Measurements from ENCODE around the gene DIP2C.
"Not testable (repeated sequence)": the region's sequence is repeated elsewhere in the genome, so short reads cannot be mapped to it uniquely, and the experiment has no call there.

DIP2C gene

DNA sequence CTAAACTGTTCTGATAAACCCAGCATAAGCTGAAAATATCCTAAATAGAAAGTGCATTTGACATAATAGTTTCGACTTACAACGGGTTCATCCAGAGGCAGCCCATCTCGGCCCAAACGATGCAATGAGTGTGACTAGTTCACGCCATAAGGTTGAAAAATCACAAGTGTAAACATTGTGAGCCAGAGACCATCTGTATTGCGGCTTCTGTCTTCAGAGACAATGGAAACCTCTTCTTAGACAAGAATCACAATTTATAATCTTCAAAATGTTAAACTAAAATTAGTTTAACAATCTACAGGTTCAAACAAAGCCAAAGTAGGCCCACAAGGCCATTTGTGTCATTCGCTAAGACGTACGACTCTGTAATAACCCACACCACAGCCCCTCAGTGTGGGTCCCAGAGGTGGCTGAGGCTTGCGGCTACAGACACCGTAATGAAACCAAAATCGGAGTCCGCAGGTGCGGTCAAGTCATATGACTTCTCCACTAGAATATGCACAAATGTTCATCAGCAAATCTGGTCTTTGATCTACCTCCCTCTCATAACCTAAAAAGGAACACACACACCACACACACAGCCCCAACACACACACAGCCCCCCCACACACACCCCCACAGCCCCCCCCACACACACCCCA, 81.8 kb downstream of the DIP2C start:
- no peak for DNase-seq

DNA sequence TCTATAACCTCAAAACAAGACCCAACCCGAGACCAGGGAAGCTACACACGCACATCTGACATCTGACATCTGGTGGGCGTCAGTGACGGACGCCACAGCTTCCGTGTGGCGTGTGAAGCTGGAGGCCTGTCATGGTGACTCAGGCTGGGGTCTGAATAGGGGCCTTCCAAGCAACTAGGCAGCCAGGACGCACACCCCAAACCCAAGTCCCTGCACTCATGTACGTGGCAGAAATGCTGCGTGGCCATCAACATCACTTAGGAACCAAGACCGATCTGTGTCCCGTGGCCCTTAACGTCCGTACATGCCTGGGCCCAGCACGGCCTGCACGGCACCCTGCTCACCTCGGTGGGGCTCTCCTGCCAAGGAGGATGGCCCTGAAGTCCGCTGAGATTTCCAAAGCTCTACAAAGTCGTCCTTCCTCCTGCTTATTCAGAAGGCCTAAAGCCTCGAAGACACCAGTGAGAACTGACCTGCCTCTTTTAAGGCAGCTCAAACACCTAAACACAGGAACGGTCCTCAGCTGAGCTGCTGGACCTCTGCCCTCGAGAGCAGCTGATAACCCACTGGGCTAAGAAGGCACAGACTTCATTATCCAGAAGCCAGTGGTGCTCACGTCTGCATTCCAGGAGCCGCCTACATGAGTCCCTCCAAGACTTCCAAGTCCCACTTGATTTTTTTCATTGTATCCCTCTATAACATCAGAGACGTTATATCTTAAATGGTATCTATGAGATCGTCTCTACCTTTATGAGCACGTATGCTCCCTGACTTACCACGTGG, 82.5 kb downstream of the DIP2C start:
- DNase-seq: no peak

DNA sequence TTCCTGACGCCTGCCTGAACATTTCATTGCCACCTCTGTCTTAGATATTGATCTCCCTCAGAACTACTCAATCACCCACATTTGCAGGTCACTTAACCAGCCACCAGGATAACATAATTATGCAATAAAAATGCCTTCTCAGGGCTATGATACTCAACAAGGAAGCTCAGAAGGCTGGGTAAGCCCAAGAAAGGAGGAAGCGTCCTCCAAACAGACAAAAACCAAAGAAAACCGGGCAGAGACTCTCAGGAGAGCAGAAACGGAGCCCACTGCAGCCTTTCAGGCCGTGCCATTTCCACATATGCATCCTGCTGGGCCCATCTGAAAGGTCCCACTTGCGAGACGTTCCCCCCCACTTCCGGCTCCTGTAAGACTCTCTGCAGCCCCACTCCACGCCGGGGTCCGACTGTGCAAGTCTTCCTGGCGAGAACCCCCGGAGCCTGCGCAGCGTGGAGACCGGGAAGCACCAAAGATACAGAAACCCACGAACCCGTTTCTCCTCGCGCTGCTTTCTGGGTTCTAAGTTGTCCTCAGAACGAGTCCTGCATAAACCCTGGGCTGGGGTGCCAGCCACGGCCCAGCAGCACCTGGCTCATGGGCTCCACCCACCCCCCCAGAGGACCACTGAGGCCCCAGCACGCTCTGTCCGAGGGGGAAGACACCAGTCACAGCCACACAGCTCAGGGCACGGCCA, 83.7 kb downstream of the DIP2C start:
- no peak for DNase-seq

DNA sequence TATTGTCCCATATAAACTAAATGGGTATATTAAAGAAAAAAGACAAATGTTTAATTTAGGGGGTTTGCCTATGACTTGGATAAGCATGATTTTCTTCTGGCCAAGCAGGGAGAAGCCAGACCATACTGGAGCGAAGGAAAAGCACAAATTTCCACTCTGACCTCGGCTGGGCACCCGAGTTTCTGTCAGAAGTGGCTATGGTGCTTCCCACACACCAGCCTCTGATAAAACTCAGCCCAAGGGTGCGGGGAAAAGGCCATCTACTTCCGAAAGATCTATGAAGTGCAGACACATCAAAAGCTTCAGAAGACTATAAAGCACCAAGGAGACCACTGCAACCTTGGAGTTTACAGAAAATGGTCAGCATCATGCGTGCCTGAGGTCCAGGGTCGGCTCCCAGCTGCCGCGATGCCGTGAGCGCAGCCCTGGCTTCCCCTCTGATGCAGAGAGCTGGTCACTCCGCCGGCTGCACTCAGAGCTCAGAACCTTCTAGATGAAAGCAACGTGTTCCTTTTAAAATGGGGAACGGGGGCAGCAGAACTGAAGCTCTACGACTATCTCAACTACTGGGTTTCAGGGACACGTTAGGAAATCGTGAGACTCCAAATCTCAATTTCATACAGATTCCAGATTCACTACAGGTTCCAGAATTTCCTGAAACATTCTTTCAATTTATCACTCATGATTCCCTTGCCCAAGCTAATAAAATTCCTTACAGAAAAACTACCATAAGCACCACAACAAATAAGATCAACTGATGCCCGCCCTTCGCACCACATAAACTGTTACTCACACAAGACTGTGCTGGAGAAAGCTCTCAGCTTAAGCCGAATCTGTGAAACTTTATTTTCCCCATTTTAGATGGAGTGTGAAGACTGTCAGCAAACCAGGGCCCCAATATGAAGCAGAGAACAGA, 84.5 kb downstream of the DIP2C start:
- DNase-seq: no peak

DNA sequence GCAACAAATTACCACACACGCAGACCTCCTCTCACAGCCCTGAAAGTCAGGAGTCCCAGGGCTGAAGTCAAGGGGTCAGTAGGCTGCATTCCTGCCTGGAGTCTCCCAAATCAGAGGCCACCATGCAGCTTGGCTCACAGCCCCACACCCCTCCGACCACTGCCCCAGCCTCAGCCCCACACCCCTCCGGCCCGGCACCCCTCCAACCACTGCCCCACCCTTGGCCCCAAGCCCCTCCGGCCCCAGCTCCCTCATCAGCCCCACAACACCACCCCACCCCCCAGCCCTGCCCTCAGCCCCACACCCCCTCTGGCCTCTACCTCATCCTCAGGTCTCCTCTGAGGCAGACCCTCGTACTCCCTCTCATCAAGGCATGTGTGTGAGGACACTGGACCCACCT, 85.7 kb downstream of the DIP2C start:
- no peak for DNase-seq

DNA sequence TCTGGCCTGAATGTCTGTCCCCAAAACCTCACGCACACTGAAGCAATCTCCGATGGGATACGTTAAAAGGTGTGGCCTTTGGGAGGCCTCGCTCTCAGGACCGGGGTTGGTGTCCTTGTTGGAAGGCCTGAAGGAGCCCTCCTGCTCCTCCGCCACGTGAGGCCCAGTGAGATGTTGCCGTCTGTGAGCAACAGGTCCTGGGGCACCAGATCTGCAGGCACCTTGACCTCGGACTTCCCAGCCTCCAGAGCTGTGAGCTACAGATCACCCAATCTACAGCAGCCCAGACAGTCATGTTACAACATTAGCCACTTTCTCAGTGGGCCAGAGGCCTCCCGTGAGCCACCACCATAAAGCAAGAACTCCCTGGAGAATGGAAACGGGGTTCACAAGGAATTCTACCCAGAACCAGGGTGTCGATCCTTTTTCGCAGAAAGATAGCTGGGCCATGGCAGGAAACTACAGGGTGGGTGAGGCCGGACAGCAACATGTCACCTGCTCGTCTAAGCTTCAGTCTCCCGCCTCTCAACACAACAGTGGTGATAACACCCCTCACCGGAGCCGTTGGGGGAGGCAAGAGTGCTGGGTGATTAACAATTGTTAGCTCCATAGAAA, 87.0 kb downstream of the DIP2C start:
- no peak for DNase-seq

DNA sequence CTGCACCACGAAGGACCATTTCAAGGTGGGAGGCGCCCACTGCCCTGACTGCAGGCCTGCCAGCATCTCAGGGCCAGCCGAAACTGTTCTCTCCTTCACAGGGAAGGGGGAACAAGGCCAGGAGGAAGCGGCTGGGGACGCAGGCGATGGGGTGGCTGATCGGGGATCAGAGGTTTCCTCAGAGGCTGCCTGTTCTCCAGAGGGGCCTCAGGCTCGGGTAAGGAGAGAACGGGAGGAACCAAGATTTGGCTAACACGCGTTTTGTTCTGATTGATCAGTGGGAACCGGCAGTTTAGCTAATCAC, 87.9 kb downstream of the DIP2C start:
- DNase-seq: no peak

DNA sequence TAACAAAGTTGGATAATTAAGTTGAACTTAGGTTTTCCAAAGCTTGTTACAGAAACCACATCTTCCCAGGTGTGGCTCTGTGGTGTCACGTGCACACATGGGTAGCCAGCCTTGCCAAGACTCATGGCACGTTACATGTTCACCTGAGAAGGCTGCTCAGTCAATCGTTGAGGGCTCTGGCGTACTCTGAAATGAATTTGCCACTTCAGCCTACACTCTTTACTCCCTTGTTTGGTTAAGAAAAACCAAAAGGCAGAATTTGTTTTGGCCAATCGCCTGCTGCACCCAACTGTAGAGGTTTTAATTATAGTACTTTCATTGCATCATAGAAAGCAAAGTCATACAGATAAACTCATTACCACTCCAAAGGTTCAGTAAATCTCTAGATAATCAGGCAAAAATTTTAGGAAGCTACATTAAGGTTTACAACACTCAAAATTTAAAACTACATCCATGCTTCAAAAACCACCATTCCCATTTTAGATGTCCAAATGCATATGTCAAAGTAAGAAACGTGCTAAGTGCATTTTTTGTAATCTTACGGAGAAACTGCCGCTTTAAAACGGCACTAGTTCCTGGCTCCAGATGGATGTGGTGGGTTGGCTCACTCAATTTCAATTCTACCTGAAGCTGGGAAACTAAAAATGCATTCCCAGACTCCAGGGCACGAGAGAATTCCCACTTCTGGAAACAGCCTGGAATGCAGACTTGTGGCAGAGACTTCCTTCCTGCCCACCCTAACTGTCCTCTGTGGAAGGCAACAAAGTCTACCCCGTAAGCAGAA, 88.4 kb downstream of the DIP2C start:
- DNase-seq: no peak

DNA sequence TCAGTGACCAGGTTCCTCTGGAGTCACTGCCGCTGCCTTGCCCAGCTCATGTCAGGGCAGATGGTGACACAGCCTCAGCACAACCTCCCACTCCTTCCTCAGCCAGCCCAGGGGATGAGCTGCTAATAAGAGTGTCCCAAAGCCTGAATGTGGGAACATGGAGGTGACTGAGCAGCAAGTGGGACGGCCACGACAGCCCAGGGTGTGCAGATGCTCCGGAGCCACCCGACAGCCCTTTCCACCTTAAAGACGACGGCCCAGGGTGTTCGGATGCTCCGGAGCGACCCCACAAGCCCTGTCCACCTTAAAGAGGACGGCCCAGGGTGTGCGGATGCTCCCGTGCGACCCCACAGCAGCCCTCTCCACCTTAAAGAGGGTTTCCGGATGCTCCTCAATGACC, 89.2 kb downstream of the DIP2C start:
- no peak for DNase-seq

DNA sequence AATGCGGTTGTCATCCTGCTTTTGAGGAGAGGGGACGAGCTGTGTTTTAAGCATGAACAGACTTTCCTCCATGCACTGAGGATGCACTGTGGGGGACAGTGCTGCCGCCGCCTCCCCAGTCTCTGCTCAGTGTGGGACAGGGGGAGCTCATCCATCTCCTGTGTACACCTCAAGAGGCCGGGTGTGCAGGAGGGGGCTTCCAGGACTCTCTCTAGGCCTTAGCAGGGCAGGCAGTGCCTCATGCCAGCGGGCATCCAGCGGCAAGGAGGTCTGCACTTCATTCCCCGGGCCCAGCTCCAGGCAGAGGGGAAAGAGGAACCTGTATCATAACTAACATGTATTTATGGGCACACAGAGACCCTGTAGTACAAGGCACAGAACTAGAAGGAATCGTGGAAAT, 89.7 kb downstream of the DIP2C start:
- no peak for DNase-seq

DNA sequence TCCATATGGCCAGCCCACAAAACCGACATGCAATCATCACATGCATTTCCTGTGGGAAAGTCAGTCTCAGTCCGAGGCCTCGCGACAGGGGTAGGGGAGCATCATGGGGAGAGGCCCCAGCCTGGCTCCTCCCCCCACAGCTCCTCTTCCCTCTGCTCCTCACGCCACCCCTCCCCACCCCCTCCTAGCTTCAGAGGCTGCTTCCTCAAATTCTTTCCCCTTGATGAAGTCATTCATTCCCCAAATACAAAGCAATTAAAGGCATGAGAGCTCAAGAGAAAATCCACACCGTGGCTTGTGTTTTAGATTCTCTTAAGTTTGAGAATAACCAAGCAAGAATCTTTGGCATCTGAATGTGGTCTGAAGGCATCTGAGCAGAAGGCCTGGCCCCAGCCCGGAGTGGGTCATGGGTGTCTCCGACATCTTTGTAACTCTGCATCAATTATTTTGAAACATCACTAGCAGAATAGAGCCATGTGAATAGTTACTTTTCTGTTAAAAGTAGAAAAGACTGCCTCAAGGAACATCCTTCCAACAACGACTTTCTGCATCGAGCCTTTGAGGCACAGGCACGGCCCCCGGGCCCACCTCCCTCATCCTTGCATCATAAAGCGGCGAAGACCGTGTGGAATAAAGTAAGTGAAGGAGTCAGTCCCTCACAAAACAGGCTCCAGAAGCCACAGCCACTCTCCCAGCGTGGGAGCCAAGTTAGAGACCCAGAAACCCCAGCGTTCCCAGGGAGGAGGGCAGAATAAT, 90.9 kb downstream of the DIP2C start:
- no peak for DNase-seq

DNA sequence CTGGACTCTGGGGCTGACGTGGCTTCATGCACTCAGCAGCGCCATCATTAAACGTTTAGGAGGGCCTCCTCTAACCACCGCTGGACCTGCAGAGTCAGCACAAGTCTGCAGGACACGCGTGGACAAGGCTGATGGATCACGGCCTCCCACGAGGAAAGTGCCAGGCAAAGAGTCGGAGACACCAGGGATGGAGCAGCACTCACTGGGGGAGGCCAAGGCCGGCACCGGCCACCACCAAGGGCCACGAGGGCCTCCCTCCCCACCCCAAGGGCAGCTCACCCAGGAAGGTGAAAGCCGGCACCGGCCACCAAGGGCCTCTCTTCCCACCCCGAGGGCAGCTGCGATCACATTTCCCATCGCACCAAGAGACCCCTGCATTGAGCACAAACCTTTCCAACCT, 91.5 kb downstream of the DIP2C start:
- DNase-seq: no peak

DNA sequence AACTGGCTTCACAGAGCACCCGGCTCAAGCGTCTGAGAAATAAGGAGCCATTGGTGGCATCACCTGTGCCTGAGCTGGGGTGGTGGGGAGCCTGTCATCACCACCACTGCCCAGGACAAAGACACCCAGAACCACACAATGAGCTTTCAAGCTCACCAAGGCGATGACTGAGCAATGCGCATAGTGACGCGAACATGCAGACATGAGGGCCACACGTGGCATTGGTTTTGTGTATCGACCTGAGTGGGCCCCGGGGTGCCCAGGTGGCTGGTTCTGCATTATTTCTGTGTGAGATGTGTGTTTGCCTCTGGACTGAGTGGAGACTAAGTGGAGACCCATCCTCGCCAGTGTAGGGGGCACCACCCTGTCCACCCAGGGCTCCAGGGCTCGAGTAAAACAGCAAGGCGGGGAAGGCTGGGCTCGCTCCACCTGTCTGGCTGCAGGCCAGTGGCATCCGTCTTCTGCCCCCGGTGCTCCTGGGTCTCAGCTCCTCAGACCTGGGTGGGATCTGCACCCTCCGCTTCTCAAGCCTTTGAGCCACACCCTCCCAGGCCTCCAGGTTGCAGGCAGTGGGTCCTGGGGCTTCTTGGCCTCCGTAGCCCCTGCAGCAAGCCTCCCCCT, 92.6 kb downstream of the DIP2C start:
- DNase-seq: no peak

DNA sequence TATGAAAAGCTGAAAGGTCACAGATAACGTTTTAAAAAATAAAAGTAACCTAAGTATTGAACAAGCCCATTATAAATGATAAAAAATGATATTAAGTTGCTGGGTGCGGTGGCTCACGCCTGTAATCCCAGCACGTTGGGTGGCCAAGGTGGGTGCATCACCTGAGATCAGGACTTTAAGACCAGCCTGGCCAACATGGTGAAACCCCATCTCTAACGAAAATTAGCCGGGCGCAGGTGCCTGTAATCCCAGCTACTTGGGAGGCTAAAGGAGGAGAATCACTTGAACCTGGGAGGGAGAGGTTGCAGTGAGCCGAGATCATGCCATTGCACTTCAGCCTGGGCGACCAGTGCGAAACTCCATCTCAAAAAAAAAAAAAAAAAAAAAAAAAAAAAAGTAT, 93.3 kb downstream of the DIP2C start:
- DNase-seq: not testable (repeated sequence)

DNA sequence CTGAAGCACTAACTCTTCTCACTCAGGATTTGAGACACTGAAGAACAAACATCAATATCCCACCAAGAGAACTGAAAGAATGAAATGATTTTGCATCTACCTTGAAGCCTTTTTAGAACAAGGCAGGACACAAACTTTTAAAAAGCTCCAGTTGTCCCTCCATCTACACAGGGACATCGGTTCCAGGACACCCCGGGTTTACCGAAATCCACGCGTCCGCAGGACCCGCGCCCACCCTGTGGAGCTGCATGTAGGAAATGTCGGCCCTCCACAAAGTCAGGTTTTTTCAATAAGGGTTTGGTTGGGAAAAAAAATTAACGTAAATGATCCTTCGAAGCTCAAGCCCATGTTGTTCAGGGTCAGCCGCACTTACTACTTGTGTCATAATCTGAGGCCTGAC, 94.0 kb downstream of the DIP2C start:
- no peak for DNase-seq

DNA sequence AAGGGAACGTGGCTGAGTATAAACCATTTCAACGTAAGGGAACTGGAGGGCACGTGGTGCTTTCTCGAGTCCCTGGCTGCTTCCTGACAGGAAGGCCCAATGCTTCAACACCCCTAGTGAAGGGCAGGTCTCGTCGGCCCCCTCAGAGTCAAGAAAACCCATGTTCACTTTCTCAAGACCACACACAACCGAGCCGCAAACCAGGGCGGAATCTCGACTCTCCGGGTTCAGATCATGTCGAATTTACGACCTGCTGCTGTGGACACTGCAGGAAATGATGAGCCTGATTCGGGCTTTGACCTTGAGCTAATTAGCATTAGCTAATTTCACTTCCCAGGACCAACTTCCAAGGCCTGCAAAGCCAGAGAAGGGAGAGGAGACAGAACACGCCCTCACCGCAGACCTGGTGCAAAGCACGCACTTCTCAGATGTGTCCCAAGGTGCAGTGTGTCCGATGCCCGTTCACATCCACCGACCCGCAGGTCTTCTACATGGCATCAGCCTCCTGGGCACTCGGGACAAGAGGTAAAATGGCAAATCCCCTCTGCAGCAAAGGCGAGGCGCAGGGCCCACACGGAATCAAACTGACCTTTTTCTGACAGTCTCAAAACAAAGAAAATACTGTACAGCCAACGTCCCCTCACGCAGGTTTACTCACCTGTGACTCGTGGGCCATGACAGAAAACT, 94.7 kb downstream of the DIP2C start:
- no peak for DNase-seq

DNA sequence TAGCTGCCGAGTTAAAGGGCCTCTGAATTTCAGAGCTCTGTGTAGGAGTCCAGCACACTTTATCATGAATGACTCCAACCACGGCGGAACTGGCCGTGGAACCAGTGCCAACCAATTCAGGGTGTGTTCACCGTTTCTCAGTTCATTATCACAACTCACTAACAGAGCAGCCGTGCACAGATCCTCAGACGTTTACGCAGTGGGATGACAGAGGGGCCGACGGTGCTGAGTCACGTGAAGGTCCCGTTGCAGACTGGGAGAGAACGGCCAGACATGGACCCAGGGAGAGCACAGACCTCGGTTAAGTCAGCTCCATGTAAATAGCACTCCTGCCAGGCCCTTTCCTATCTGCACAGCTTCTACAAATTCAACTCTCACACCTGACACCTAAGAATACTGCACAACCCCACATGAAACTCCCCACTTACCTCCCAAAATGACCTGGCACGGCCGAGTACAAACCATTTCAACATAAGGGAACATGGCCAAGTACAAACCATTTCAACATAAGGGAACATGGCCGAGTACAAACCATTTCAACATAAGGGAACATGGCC, 95.5 kb downstream of the DIP2C start:
- no peak for DNase-seq

DNA sequence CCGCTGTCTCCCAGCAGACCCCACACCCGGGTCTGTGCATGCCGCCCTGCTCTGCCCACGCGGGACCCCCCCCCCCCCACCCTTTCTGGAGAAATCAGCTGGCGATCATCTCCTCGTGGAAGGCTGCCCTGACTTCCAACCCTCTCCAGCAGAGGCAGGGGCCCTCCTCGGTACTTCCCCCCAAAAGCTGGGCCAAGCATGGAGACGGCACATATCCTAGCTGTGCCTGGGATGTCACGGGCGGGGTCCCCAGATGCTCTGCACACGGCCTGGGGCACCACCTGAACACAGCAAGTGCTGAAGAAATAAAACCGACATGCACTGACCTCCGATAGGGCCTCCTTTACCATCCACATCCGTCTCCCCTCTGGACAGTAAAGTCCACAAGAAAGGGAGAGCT, 96.0 kb downstream of the DIP2C start:
- DNase-seq: no peak

DNA sequence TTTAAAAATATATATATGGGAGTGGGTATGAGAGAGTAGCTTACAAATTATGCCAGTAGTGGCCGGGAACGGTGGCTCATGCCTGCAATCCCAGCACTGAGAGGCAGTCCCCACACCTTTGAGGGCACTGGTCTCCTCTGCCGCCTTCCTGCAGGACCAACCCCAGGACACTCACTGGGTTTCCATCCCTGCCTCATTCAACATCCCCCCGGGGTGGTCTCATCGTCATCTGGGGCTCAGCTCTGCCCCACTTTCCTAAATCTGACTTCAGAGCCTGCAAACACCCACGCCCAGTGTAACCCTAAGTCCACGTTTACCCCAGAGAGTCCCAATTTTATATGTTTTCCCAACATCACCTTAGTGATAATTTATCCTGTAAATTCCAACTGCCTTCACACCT, 96.5 kb downstream of the DIP2C start:
- DNase-seq: no peak

DNA sequence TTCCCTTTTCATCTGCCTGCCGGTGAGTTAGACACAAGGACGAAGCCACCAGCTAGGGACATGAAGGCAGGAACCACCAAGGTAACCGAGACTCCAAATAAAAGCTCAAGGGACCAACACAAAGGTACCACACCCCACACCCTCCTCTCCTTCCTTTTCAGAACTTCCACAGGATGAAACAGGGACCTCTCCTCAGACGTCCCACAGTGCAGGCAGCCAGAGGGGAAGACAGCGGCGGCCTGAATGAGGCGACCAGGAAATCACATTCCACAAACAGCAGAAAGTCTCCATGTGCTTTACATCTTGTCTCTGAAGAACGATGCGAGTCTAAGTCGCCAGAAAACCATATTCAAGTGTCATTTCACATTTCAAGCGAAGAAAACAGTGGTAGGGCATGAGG, 97.8 kb downstream of the DIP2C start:
- DNase-seq: no peak

All from stimulated activated CD4-positive, alpha-beta T cell treated with anti-CD3 and anti-CD28 coated beads, Interleukin-12 subunit alpha, Interleukin-12 subunit beta, amount 100 ng/mL, for 4 hours (primary cell).